Tracheal epithelial cell (primary cell): ENCODE results near the gene PROX1. TPM values are rescaled to one million over a fixed set of nuclear protein-coding genes. Genes with fewer than 3 reads are reported as not detected.

Source experiments
- total RNA-seq: library from RNA; depleted of rRNA; stranded (reverse); fragments of >200 nt; gene quantifications from 2 replicates; pipeline ENCODE4 v1.2.1, GENCODE V29; 2014

Gene PROX1
- under 0.01 and 0.43 TPM in 2 replicates for total RNA-seq

GRCh38 chr1:213987927-213988506 lies at the start of gene PROX1:
TSS of gene PROX1 (plus strand) at chr1:213987973. CDS start at chr1:213996536, 8,563 bp downstream.

